Thymus (tissue), 11 donors: ENCODE measurements around the gene TRIM17. TPM values are rescaled to one million over a fixed set of nuclear protein-coding genes. Genes with fewer than 3 reads are reported as not detected.

Experiments used
- DNase-seq, 9 donors: peaks; one replicate each; pipeline ENCODE4 v3.0.0-alpha.2; 2013; ENCODE audit warnings: low spot score in 9 of 9, low read depth in 6 of 9, missing footprints in 1 of 9
- H3K27ac ChIP-seq, 2 donors: one replicate each; pipeline ENCODE4 v1.5.1; 2013; ENCODE audit warnings: control low read depth in 1 of 2, low read depth in 1 of 2, low read length in 1 of 2, mild to moderate bottlenecking in 1 of 2, moderate library complexity in 1 of 2
- H3K27me3 ChIP-seq, 2 donors: one replicate each; pipeline ENCODE4 v1.5.1; 2013; ENCODE audit warnings: low read length in 1 of 2; ENCODE audit not compliant: control insufficient read depth in 2 of 2, insufficient read depth in 1 of 2
- H3K36me3 ChIP-seq, 2 donors: one replicate each; pipeline ENCODE4 v1.5.1; 2013; ENCODE audit warnings: low read length in 1 of 2, mild to moderate bottlenecking in 1 of 2, moderate library complexity in 1 of 2; ENCODE audit not compliant: control insufficient read depth in 2 of 2, insufficient read depth in 2 of 2
- H3K4me1 ChIP-seq, 2 donors: one replicate each; pipeline ENCODE4 v1.5.1; 2013; ENCODE audit warnings: low read length in 2 of 2; ENCODE audit not compliant: control insufficient read depth in 2 of 2, insufficient read depth in 2 of 2
- H3K4me3 ChIP-seq, 2 donors: one replicate each; pipeline ENCODE4 v1.5.1; 2013; ENCODE audit warnings: low read length in 2 of 2, control low read depth in 1 of 2, mild to moderate bottlenecking in 1 of 2
- H3K9me3 ChIP-seq, 2 donors: one replicate each; pipeline ENCODE4 v1.5.1; 2013; ENCODE audit warnings: low read length in 1 of 2, mild to moderate bottlenecking in 1 of 2; ENCODE audit not compliant: control insufficient read depth in 2 of 2, insufficient read depth in 1 of 2
- WGBS: extraction: QIAGEN DNeasy Blood & Tissue Kit; methylation state at CpG from one replicate; pipeline ENCODE4 v1.1.7; 2013; 5-methylcytosine and 5-hydroxymethylcytosine counted together
- polyA plus RNA-seq: library from polyadenylated mRNA; stranded (reverse); fragments of 200-250 nt; gene quantifications from one replicate; pipeline ENCODE4 v1.2.3, GENCODE V29; 2013
- total RNA-seq: library from RNA; stranded (reverse); fragments of 120-200 nt; gene quantifications from one replicate; pipeline ENCODE4 v1.2.4, GENCODE V29; 2013
- donor health status: healthy.

TRIM17 gene
- total and polyA plus RNA-seq, 2 donors, result 0.09 to 0.50 TPM

DNA sequence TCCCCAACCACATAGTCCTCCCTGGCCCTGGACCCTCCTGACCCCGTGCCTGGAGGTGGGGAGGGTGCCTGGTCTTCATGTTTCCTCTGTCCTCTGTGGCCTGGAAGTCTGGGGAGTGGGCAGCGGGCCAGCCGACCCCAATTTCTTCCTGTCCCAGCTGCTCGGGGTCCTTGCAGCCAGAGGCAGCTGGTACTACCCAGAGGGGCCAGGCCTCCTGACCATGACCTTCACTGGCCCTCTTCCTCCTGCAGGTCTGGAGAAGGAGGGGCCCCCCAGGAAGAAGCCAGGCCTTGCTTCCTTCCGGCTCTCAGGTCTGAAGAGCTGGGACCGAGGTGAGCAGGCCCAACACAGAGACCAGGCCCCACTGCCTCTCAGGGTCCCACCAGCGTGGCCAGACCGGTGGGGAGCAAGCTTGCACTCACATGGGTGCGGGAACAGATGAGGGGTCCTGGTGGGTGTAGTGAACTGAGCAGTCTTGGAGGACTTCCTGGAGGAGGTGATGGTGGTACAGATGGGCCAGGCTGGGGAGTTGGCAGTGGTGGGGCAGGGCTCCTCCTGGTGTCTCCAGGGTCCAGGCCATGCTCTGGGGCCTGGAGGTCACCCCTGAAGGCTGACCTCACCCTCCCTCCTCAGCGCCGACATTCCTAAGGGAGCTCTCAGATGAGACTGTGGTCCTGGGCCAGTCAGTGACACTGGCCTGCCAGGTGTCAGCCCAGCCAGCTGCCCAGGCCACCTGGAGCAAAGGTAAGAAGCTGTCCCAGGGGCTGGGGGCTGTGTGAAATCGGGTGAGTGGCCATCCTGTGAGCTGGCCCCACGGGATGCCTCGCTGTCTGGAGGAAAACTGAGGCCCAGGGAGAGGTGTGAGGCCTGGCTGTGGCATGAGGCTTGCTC, 42.7 kb downstream of the TRIM17 start:
- H3K27me3 ChIP-seq, result peaks cover 1 to 20% of the 10 kb centered on the region in 2 donors
- H3K9me3 ChIP-seq, result no peaks in the 10 kb centered on the region
- no peaks in the 10 kb centered on the region for H3K36me3 ChIP-seq
- DNase-seq, result no peak
- H3K4me1 ChIP-seq, result peaks cover 4 to 12% of the 10 kb centered on the region in 2 donors
- H3K27ac ChIP-seq, result no peak overlapping the region
- no peak overlapping the region for H3K4me3 ChIP-seq
- WGBS, result 95% methylated on average over 14 of the region's 14 CpGs

GRCh38 chr1:228373004-228373680, 43.5 kb downstream of the TRIM17 start:
- DNase-seq, result no peak
- Histone ChIP-seq H3K27ac (no peak overlapping the region), H3K4me3 (no peak overlapping the region), H3K27me3 (peaks cover 0 to 13% of the 10 kb centered on the region in 2 donors), H3K9me3 (no peaks in the 10 kb centered on the region), H3K36me3 (no peaks in the 10 kb centered on the region), H3K4me1 (peaks cover 2 to 8% of the 10 kb centered on the region in 2 donors)
- WGBS, result 93% methylated on average over 12 of the region's 12 CpGs

DNA sequence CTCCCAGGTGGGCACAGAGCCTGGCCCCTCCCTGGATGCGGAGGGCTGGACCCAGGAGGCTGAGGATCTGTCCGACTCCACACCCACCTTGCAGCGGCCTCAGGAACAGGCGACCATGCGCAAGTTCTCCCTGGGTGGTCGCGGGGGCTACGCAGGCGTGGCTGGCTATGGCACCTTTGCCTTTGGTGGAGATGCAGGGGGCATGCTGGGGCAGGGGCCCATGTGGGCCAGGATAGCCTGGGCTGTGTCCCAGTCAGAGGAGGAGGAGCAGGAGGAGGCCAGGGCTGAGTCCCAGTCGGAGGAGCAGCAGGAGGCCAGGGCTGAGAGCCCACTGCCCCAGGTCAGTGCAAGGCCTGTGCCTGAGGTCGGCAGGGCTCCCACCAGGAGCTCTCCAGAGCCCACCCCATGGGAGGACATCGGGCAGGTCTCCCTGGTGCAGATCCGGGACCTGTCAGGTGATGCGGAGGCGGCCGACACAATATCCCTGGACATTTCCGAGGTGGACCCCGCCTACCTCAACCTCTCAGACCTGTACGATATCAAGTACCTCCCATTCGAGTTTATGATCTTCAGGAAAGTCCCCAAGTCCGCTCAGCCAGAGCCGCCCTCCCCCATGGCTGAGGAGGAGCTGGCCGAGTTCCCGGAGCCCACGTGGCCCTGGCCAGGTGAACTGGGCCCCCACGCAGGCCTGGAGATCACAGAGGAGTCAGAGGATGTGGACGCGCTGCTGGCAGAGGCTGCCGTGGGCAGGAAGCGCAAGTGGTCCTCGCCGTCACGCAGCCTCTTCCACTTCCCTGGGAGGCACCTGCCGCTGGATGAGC, 44.3 kb downstream of the TRIM17 start:
- 85% methylated on average over 34 of the region's 34 CpGs for WGBS
- H3K4me3 ChIP-seq, result no peak overlapping the region
- peaks cover 0 to 11% of the 10 kb centered on the region in 2 donors for H3K27me3 ChIP-seq
- H3K36me3 ChIP-seq, result no peaks in the 10 kb centered on the region
- no peaks in the 10 kb centered on the region for H3K9me3 ChIP-seq
- DNase-seq, result no peak
- no peak overlapping the region for H3K27ac ChIP-seq
- H3K4me1 ChIP-seq, result peaks cover 0 to 3% of the 10 kb centered on the region in 2 donors

GRCh38 chr1:228371741-228372182, 44.9 kb downstream of the TRIM17 start:
- no peak overlapping the region for H3K27ac ChIP-seq
- H3K4me1 ChIP-seq, result peaks cover 0 to 3% of the 10 kb centered on the region in 2 donors
- 92% methylated on average over 4 of the region's 4 CpGs for WGBS
- H3K4me3 ChIP-seq, result no peak overlapping the region
- H3K27me3 ChIP-seq, result peaks cover 0 to 6% of the 10 kb centered on the region in 2 donors
- H3K9me3 ChIP-seq, result no peaks in the 10 kb centered on the region
- no peak for DNase-seq
- H3K36me3 ChIP-seq, result no peaks in the 10 kb centered on the region

- Histone ChIP-seq H3K27me3 (peaks cover 0 to 6% of the 10 kb centered on the region in 2 donors), H3K27ac (no peak overlapping the region), H3K36me3 (no peaks in the 10 kb centered on the region), H3K9me3 (no peaks in the 10 kb centered on the region), H3K4me3 (no peak overlapping the region), H3K4me1 (peaks cover 0 to 3% of the 10 kb centered on the region in 2 donors)
- no peak for DNase-seq
- WGBS, result 94% methylated on average over 50 of the region's 50 CpGs
Observed at GRCh38 chr1:228370941-228371740, 45.5 kb downstream of the TRIM17 start.

DNA sequence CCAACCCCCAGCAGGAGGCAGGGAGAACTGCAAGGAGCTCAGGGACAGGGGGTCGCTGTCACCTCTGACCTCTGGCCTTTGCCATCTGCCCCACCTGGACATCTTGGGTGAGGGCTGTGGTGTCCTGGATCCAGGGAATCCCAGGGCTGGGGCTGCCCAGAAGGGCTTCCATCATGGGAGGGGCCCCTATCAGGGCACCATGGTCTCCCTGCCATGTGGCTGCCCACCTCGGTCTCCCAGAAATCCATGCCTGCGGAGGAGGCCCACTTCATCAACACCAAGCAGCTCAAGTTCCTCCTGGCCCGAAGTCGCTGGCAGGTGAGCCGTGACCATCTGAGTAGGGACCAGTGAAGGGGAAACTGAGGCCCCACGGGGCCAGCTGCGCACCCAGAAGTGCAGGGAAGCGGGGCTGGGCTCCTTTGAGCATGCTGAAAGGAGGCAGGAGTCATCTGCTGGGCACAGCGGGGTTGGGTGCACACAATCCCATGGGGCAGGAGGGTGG, 46.2 kb downstream of the TRIM17 start:
- H3K27ac ChIP-seq, result no peak overlapping the region
- 96% methylated on average over 10 of the region's 10 CpGs for WGBS

DNA sequence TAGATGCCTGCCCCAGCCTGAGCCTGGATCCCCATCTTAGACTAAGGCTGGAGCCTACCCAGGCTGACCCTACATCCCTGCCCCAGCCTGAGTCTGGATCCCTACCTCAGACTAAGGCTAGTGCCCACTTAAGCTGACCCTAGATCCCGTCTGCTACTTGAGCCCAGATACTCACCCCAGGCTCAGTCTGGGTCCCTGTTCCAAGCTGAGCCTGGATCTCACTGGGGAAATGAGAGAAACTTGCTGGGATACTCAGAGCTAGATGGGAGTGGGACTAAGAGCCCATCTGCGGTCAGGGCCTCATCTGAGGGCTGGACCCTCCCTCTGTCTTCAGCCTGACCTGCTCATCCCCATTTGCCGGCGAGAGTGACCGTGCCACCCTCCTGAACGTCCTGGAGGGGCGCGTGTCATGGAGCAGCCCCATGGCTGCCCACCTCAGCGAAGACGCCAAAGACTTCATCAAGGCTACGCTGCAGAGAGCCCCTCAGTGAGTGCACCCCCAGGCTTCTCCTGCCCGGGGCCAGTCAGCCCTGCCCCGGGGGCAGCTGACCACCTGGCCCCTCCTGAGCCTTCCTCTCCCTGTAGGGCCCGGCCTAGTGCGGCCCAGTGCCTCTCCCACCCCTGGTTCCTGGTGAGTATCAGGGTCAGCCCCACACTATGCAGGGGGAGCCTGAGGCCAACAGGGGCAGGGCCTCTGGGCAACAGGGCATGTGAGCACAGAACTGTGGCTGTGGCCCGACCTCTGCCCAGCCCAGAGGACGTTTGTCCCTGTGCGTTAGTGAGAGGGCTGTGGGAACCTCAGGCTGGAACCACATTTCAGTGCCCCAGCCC, 46.8 kb downstream of the TRIM17 start:
- H3K4me1 ChIP-seq, result peaks cover 0 to 3% of the 10 kb centered on the region in 2 donors
- 97% methylated on average over 18 of the region's 18 CpGs for WGBS
- DNase-seq, result no peak

More for the DNA sequence above, 46.2 kb downstream of the TRIM17 start:
- peaks cover 0 to 3% of the 10 kb centered on the region in 2 donors for H3K4me1 ChIP-seq
- no peak overlapping the region for H3K4me3 ChIP-seq
- H3K9me3 ChIP-seq, result no peaks in the 10 kb centered on the region
- DNase-seq, result no peak
- no peaks in the 10 kb centered on the region for H3K36me3 ChIP-seq
- H3K27me3 ChIP-seq, result peaks cover 0 to 6% of the 10 kb centered on the region in 2 donors

More for the DNA sequence above, 46.8 kb downstream of the TRIM17 start:
- H3K27ac ChIP-seq, result no peak overlapping the region
- H3K4me3 ChIP-seq, result no peak overlapping the region
- no peaks in the 10 kb centered on the region for H3K9me3 ChIP-seq
- no peaks in the 10 kb centered on the region for H3K36me3 ChIP-seq
- peaks cover 0 to 6% of the 10 kb centered on the region in 2 donors for H3K27me3 ChIP-seq
